Activated CD8-positive, alpha-beta memory T cell treated with anti-CD3 and anti-CD28 coated beads, Interleukin-2, amount 50 U/mL, for 24 hours (primary cell): ENCODE measurements around the gene TTC34.
"Not testable (repeated sequence)": the region's sequence is repeated elsewhere in the genome, so short reads cannot be mapped to it uniquely, and the experiment has no call there.

Experiments used
- DNase-seq: peaks from one replicate; pipeline ENCODE4 v3.0.0-alpha.2; 2020; ENCODE audit errors: extremely low read depth

TTC34 gene

GRCh38 chr1:2775333-2775732 lies 26.2 kb downstream of the TTC34 start:
- not testable (repeated sequence) for DNase-seq

DNA sequence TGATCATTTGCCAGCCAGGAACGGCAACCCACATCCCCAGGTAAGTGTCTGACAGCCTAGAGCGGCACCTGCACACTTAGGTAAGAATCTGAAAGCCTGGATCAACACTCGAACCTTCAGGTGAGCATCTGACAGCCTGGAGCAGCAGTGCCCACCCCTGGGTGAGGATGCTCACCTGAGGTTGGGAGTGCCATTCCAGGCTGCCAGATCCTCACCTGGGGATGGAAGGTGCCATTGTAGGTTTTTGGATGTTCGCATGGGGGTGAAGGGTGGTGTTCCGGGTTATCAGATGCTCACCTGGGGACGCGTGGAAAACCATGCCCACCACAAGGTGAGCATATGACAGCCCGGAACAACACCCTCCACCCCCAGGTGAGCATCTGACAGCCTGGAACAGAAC lies 33.4 kb downstream of the TTC34 start:
- DNase-seq = not testable (repeated sequence)

GRCh38 chr1:2759433-2759832 lies 42.1 kb downstream of the TTC34 start:
- not testable (repeated sequence) for DNase-seq

- not testable (repeated sequence) for DNase-seq
Observed at GRCh38 chr1:2757519-2757918, 44.0 kb downstream of the TTC34 start.

- DNase-seq = not testable (repeated sequence)
Observed at GRCh38 chr1:2755426-2755825, 46.1 kb downstream of the TTC34 start.

DNA sequence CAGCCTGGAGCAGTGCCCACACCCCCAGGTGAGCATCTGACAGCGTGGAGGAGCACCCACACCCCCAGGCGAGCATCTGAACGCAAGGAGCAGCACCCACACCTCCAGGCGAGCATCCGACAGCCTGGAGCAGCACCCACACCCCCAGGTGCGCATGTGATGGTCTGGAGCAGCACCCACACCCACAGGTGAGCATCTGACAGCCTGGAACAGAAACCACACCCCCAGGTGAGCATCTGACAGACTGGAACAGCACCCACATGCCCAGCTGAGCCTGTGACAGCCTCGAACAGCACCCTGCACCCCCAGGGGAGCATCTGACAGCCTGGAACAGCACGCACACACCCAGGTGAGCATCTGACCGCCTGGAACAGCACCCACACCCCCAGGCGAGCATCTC lies 46.9 kb downstream of the TTC34 start:
- not testable (repeated sequence) for DNase-seq

DNA sequence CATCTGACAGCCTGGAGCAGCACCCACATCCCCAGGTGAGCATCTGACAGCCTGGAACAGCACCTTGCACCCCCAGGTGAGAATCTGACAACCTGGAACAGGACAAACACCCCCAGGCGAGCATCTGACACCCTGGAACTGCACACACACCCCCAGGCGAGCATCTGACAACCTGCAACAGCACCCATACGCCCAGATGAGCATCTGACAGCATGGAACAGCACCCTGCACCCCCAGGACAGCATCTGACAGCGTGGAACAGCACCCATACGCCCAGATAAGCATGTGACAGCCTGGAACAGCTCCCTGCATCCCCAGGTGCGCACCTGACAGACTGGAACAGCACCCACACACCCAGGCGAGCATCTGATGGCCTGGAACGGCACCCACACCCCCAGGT lies 49.0 kb downstream of the TTC34 start:
- DNase-seq = not testable (repeated sequence)

DNA sequence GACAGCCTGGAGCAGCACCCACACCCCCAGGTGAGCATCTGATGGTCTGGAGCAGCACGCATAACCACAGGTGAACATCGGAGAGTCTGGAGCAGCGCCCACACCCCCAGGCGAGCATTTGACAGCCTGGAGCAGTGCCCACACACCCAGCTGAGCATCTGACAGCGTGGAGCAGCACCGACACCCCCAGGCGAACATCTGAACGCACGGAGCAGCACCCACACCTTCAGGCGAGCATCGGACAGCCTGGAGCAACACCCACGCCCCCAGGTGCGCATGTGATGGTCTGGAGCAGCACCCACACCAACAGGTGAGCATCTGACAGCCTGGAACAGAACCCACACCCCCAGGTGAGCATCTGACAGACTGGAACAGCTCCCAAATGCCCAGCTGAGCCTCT lies 49.6 kb downstream of the TTC34 start:
- not testable (repeated sequence) for DNase-seq

GRCh38 chr1:2750766-2751730 lies 50.4 kb downstream of the TTC34 start:
- not testable (repeated sequence) for DNase-seq

GRCh38 chr1:2750041-2750680 lies 51.3 kb downstream of the TTC34 start:
- DNase-seq = not testable (repeated sequence)

GRCh38 chr1:2748626-2749025 lies 52.9 kb downstream of the TTC34 start:
- DNase-seq = not testable (repeated sequence)

DNA sequence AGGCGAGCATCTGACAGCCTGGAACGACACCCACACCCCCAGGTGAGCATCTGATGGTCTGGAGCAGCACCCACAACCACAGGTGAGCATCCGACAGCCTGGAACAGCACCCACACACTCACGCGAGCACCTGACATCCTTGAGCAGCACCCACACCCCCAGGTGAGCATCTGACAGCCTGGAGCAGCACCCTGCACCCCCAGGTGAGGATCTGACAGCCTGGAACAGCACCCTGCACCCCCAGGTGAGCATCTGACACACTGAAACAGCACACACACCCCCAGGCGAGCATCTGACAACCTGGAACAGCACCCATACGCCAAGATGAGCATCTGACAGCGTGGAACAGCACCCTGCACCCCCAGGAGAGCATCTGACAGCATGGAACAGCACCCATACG lies 106.7 kb downstream of the TTC34 start:
- not testable (repeated sequence) for DNase-seq

DNA sequence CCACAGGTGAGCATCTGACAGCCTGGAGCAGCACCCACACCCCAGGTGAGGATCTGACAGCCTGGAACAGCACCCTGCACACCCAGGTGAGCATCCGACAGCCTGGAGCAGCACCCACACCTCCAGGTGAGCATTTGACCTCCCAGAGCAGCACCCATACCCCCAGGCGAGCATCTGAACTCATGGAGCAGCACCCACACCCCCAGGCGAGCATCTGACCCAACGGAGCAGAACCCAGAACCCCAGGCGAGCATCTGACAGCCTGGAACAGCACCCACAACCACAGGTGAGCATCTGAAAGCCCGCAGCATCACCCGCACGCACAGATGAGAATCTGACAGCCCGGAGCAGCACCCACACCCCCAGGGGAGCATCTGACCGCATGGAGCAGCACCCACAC lies 111.3 kb downstream of the TTC34 start:
- not testable (repeated sequence) for DNase-seq

- not testable (repeated sequence) for DNase-seq
Observed at GRCh38 chr1:2688336-2688665, 113.2 kb downstream of the TTC34 start.

- DNase-seq = not testable (repeated sequence)
Observed at GRCh38 chr1:2687638-2688335, 113.7 kb downstream of the TTC34 start.

DNA sequence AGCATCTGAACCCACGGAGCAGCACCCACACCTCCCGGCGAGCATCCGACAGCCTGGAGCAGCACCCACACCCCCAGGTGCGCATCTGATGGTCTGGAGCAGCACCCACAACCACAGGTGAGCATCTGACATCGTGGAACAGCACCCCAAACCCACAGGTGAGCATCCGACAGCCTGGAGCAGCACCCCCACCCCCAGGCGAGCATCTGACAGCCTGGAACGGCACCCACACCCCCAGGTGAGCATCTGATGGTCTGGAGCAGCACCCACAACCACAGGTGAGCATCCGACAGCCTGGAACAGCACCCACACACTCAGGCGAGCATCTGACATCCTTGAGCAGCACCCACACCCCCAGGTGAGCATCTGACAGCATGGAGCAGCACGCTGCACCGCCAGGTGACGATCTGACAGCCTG lies 114.3 kb downstream of the TTC34 start:
- DNase-seq = not testable (repeated sequence)

- not testable (repeated sequence) for DNase-seq
Observed at GRCh38 chr1:2686091-2686863, 115.2 kb downstream of the TTC34 start.

DNA sequence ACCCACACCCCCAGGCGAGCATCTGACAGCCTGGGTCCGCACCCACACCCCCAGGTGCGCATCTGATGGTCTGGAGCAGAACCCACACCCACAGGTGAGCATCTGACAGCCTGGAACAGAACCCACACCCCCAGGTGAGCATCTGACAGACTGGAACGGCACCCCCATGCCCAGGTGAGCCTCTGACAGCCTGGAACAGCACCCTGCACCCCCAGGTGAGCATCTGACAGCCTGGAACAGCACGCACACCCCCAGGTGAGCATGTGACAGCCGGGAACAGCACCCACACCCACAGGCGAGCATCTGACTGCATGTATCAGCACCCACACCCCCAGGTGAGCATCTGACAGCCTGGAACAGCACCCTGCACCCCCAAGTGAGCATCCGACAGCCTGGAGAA lies 115.8 kb downstream of the TTC34 start:
- DNase-seq = not testable (repeated sequence)

DNA sequence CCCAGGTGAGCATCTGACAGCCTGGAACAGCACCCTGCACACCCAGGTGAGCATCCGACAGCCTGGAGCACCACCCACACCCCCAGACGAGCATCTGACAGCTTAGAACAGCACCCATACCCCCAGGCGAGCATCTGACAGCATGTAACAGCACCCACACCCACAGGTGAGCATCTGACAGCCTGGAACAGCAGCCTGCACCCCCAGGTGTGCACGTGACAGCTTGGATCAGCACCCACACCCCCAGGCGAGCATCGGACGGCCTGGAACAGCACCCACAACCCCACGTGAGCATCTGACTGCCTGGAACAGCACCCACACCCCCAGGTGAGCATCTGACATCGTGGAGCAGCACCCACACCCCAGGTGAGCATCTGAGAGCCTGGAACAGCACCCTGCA lies 116.6 kb downstream of the TTC34 start:
- DNase-seq = not testable (repeated sequence)

- DNase-seq = not testable (repeated sequence)
Observed at GRCh38 chr1:2684000-2684399, 117.5 kb downstream of the TTC34 start.

- DNase-seq = not testable (repeated sequence)
Observed at GRCh38 chr1:2683321-2683741, 118.2 kb downstream of the TTC34 start.
